ENCODE results near the gene HOXA3.

The HOXA3 gene

GRCh38 chr7:27154901-27155815, 2.8 kb upstream of the HOXA3 start:
- DNase-seq (ENCODE audit: low read depth), result no peak

- no peak for DNase-seq (ENCODE audit: low read depth)
Observed at GRCh38 chr7:27154369-27154768, 2.0 kb upstream of the HOXA3 start.

GRCh38 chr7:27153526-27153925, 1.1 kb upstream of the HOXA3 start:
- DNase-seq (ENCODE audit: low read depth), result no peak

- no peak for DNase-seq (ENCODE audit: low read depth)
Observed at GRCh38 chr7:27152816-27153442, 546 bp upstream of the HOXA3 start.

GRCh38 chr7:27151341-27151930, 947 bp downstream of the HOXA3 start:
- DNase-seq (ENCODE audit: low read depth), result no peak

GRCh38 chr7:27150568-27151340, 1.6 kb downstream of the HOXA3 start:
- peak; percentile 41 for DNase-seq (ENCODE audit: low read depth)

- no peak for DNase-seq (ENCODE audit: low read depth)
Observed at GRCh38 chr7:27149842-27150567, 2.4 kb downstream of the HOXA3 start.

GRCh38 chr7:27148756-27149641, 3.4 kb downstream of the HOXA3 start:
- DNase-seq (ENCODE audit: low read depth), result no peak

GRCh38 chr7:27148031-27148755, 4.2 kb downstream of the HOXA3 start:
- DNase-seq (ENCODE audit: low read depth), result no peak

- DNase-seq (ENCODE audit: low read depth), result no peak
Observed at GRCh38 chr7:27147199-27148030, 5.0 kb downstream of the HOXA3 start, which contains the start of gene HOXA6. HOXA6 (minus strand) TSS chr7:27147774; CDS start chr7:27147749, 25 bp downstream.

GRCh38 chr7:27146491-27147198, 5.7 kb downstream of the HOXA3 start:
- no peak for DNase-seq (ENCODE audit: low read depth)

GRCh38 chr7:27145914-27146412, 6.4 kb downstream of the HOXA3 start:
- no peak for DNase-seq (ENCODE audit: low read depth)

- no peak for DNase-seq (ENCODE audit: low read depth)
Observed at GRCh38 chr7:27145165-27145913, 7.0 kb downstream of the HOXA3 start.

GRCh38 chr7:27144781-27145164, 7.6 kb downstream of the HOXA3 start:
- no peak for DNase-seq (ENCODE audit: low read depth)

- no peak for DNase-seq (ENCODE audit: low read depth)
Observed at GRCh38 chr7:27143950-27144780, 8.2 kb downstream of the HOXA3 start.
